Measurements from ENCODE around the gene CCDC92.

DNA sequence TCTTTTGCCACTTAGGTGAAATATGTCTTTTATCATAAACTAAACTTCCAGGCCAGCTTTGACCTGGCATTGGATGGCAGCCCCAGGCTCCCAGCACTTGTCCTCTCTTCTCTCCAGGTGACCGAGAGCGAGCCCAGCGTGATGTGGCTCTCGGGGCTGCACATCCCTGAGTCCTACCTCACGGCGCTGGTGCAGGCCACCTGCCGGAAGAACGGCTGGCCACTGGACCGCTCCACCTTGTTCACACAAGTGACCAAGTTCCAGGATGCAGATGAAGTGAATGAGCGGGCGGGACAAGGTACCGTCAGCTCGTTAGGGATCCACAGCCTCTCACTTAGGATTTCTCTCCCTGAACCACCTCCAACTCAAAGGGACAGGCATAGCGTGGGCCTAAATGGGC lies 39.4 kb downstream of the CCDC92 start:
- TF ChIP-seq, protein P1, sequence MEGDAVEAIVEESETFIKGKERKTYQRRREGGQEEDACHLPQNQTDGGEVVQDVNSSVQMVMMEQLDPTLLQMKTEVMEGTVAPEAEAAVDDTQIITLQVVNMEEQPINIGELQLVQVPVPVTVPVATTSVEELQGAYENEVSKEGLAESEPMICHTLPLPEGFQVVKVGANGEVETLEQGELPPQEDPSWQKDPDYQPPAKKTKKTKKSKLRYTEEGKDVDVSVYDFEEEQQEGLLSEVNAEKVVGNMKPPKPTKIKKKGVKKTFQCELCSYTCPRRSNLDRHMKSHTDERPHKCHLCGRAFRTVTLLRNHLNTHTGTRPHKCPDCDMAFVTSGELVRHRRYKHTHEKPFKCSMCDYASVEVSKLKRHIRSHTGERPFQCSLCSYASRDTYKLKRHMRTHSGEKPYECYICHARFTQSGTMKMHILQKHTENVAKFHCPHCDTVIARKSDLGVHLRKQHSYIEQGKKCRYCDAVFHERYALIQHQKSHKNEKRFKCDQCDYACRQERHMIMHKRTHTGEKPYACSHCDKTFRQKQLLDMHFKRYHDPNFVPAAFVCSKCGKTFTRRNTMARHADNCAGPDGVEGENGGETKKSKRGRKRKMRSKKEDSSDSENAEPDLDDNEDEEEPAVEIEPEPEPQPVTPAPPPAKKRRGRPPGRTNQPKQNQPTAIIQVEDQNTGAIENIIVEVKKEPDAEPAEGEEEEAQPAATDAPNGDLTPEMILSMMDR (IDR thresholded peaks at IDR 0.05) = no peak
- TF ChIP-seq POLR2A (IDR thresholded peaks at IDR 0.05) = no peak
